ENCODE measurements around the gene RUNX3. TPM values are rescaled to one million over a fixed set of nuclear protein-coding genes. Genes with fewer than 3 reads are reported as not detected.

The RUNX3 gene
- total and polyA plus RNA-seq, 4 donors = 0.43 to 1.1 (median 0.88) TPM

DNA sequence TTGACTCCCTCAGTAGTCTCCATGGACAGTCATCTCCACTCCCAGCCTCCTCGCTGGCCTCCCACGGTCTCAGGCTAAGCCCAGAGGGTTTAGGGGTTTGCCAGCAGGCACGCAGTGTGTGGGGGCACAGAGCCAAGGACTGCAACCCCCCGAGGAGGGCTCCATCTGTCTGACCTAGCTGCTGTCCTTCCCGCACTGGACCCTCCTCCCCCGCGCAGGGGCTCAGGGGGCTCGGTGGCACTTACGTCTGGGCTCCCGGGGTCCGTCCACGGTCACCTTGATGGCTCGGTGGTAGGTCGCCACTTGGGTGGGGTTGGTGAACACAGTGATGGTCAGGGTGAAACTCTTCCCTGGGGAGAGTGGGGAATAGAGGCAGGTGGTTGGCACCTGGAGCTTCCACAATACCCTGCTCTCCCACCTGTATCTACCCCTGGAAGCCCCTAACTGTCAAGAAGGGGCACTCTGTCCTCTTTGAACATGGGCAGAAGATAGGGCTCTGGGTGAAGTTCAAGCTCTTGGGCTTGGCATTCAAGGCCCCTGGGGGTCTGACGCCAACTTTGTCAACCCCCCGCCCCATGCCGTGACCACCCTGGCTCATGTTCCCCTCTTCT lies 11.0 kb downstream of the RUNX3 start:
- no peaks in the 10 kb centered on the region for H3K27me3 ChIP-seq (ENCODE audit: control insufficient read depth in 4 of 4, insufficient read depth in 4 of 4, low read length in 3 of 4)
- no peaks in the 10 kb centered on the region for H3K4me1 ChIP-seq (ENCODE audit: control insufficient read depth in 4 of 4, insufficient read depth in 4 of 4, low read length in 3 of 4)
- H3K9me3 ChIP-seq (ENCODE audit: control insufficient read depth in 4 of 4, low read length in 3 of 4) = no peaks in the 10 kb centered on the region
- no peak for DNase-seq (ENCODE audit: low spot score)
- H3K9ac ChIP-seq (ENCODE audit: low read depth in 1 of 2, low read length in 2 of 2) = no peak overlapping the region
- H3K4me3 ChIP-seq (ENCODE audit: low read depth in 1 of 3, low read length in 3 of 3) = no peak overlapping the region
- TF ChIP-seq, protein P1, sequence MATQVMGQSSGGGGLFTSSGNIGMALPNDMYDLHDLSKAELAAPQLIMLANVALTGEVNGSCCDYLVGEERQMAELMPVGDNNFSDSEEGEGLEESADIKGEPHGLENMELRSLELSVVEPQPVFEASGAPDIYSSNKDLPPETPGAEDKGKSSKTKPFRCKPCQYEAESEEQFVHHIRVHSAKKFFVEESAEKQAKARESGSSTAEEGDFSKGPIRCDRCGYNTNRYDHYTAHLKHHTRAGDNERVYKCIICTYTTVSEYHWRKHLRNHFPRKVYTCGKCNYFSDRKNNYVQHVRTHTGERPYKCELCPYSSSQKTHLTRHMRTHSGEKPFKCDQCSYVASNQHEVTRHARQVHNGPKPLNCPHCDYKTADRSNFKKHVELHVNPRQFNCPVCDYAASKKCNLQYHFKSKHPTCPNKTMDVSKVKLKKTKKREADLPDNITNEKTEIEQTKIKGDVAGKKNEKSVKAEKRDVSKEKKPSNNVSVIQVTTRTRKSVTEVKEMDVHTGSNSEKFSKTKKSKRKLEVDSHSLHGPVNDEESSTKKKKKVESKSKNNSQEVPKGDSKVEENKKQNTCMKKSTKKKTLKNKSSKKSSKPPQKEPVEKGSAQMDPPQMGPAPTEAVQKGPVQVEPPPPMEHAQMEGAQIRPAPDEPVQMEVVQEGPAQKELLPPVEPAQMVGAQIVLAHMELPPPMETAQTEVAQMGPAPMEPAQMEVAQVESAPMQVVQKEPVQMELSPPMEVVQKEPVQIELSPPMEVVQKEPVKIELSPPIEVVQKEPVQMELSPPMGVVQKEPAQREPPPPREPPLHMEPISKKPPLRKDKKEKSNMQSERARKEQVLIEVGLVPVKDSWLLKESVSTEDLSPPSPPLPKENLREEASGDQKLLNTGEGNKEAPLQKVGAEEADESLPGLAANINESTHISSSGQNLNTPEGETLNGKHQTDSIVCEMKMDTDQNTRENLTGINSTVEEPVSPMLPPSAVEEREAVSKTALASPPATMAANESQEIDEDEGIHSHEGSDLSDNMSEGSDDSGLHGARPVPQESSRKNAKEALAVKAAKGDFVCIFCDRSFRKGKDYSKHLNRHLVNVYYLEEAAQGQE (IDR thresholded peaks at IDR 0.05) = no peak
- TF ChIP-seq RXRA (IDR thresholded peaks at IDR 0.05) (no peak), GABPA (IDR thresholded peaks at IDR 0.05 in 1 of 2, conservative IDR thresholded peaks at IDR 0.05 in 1 of 2) (no peak), HNF4G (IDR thresholded peaks at IDR 0.05) (no peak), SP1 (IDR thresholded peaks at IDR 0.05) (no peak)
- TF ChIP-seq, protein P2, sequence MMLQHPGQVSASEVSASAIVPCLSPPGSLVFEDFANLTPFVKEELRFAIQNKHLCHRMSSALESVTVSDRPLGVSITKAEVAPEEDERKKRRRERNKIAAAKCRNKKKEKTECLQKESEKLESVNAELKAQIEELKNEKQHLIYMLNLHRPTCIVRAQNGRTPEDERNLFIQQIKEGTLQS (IDR thresholded peaks at IDR 0.05) = no peak
- TF ChIP-seq, protein P3, sequence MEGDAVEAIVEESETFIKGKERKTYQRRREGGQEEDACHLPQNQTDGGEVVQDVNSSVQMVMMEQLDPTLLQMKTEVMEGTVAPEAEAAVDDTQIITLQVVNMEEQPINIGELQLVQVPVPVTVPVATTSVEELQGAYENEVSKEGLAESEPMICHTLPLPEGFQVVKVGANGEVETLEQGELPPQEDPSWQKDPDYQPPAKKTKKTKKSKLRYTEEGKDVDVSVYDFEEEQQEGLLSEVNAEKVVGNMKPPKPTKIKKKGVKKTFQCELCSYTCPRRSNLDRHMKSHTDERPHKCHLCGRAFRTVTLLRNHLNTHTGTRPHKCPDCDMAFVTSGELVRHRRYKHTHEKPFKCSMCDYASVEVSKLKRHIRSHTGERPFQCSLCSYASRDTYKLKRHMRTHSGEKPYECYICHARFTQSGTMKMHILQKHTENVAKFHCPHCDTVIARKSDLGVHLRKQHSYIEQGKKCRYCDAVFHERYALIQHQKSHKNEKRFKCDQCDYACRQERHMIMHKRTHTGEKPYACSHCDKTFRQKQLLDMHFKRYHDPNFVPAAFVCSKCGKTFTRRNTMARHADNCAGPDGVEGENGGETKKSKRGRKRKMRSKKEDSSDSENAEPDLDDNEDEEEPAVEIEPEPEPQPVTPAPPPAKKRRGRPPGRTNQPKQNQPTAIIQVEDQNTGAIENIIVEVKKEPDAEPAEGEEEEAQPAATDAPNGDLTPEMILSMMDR (IDR thresholded peaks at IDR 0.05; ENCODE audit: low read depth, low read length, missing input control) = no peak
- H3K27ac ChIP-seq (ENCODE audit: low read depth in 1 of 2, low read length in 2 of 2) = no peak overlapping the region
- H3K36me3 ChIP-seq (ENCODE audit: control insufficient read depth in 4 of 4, insufficient read depth in 3 of 4, low read depth in 1 of 4, low read length in 3 of 4) = no peaks in the 10 kb centered on the region
- WGBS = 93% methylated on average over 17 of the region's 17 CpGs

DNA sequence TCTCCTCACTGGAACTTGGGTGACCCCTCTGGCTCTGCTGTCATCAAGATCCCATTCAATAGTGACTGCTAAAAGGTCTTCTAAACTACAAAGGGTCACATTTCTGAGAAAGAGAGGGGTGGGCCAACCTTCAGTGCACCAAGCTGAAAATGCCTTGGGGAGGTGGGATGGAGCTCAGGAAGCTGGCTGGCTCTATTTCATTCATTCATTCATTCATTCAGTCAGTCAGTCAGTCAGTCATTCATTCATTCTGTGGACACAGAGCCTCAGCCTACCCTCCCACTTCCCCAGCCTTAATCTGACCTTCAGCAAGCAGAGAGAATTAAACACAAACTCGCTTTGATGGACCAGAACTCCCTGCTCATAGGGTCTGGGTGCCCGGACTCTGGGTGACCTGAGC lies 11.7 kb downstream of the RUNX3 start:
- Histone ChIP-seq H3K9me3 (ENCODE audit: control insufficient read depth in 4 of 4, low read length in 3 of 4) (no peaks in the 10 kb centered on the region), H3K9ac (ENCODE audit: low read depth in 1 of 2, low read length in 2 of 2) (no peak overlapping the region), H3K4me3 (ENCODE audit: low read depth in 1 of 3, low read length in 3 of 3) (no peak overlapping the region), H3K27me3 (ENCODE audit: control insufficient read depth in 4 of 4, insufficient read depth in 4 of 4, low read length in 3 of 4) (no peaks in the 10 kb centered on the region), H3K27ac (ENCODE audit: low read depth in 1 of 2, low read length in 2 of 2) (no peak overlapping the region), H3K4me1 (ENCODE audit: control insufficient read depth in 4 of 4, insufficient read depth in 4 of 4, low read length in 3 of 4) (no peaks in the 10 kb centered on the region), H3K36me3 (ENCODE audit: control insufficient read depth in 4 of 4, insufficient read depth in 3 of 4, low read depth in 1 of 4, low read length in 3 of 4) (no peaks in the 10 kb centered on the region)
- TF ChIP-seq RXRA (IDR thresholded peaks at IDR 0.05) = no peak
- TF ChIP-seq NR2F2 (IDR thresholded peaks at IDR 0.05) = no peak
- no peak for TF ChIP-seq EGR1 (IDR thresholded peaks at IDR 0.05; ENCODE audit: low read depth in 2 of 2)
- no peak for TF ChIP-seq FOXA2 (IDR thresholded peaks at IDR 0.05)
- TF ChIP-seq GABPA (IDR thresholded peaks at IDR 0.05 in 1 of 2, conservative IDR thresholded peaks at IDR 0.05 in 1 of 2) = no peak
- TF ChIP-seq, protein P4, sequence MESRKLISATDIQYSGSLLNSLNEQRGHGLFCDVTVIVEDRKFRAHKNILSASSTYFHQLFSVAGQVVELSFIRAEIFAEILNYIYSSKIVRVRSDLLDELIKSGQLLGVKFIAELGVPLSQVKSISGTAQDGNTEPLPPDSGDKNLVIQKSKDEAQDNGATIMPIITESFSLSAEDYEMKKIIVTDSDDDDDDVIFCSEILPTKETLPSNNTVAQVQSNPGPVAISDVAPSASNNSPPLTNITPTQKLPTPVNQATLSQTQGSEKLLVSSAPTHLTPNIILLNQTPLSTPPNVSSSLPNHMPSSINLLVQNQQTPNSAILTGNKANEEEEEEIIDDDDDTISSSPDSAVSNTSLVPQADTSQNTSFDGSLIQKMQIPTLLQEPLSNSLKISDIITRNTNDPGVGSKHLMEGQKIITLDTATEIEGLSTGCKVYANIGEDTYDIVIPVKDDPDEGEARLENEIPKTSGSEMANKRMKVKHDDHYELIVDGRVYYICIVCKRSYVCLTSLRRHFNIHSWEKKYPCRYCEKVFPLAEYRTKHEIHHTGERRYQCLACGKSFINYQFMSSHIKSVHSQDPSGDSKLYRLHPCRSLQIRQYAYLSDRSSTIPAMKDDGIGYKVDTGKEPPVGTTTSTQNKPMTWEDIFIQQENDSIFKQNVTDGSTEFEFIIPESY (IDR thresholded peaks at IDR 0.05) = no peak
- TF ChIP-seq, protein P3 (IDR thresholded peaks at IDR 0.05; ENCODE audit: low read depth, low read length, missing input control) = no peak
- no peak for TF ChIP-seq YY1 (IDR thresholded peaks at IDR 0.05)
- TF ChIP-seq SP1 (IDR thresholded peaks at IDR 0.05) = no peak
- TF ChIP-seq HNF4G (IDR thresholded peaks at IDR 0.05) = no peak
- TF ChIP-seq, protein P1 (IDR thresholded peaks at IDR 0.05) = no peak
- no peak for DNase-seq (ENCODE audit: low spot score)
- 96% methylated on average over 2 of the region's 2 CpGs for WGBS
